PC-3 (cell line): Measurements from ENCODE around the gene NUDT1.

ENCODE experiments used
- CTCF ChIP-seq: fragments of 300-600 bp; sonication (generic); conservative IDR thresholded peaks from 2 replicates; pipeline ENCODE4 v1.5.1; 2017; ENCODE audit warnings: antibody characterized with exemption, low read depth, mild to moderate bottlenecking, low read length
- EZH2 ChIP-seq: fragments of 300-600 bp; sonication (generic); IDR thresholded peaks from one replicate; pipeline ENCODE4 v1.6.1; 2017; ENCODE audit warnings: antibody characterized with exemption, mild to moderate bottlenecking, low read length; ENCODE audit not compliant: unreplicated experiment
- EZH2phosphoT487 ChIP-seq: fragments of 300-600 bp; sonication (generic); IDR thresholded peaks from 2 replicates; pipeline ENCODE4 v1.6.1; 2018; ENCODE audit warnings: mild to moderate bottlenecking, antibody characterized with exemption, low read length, borderline replicate concordance

DNA sequence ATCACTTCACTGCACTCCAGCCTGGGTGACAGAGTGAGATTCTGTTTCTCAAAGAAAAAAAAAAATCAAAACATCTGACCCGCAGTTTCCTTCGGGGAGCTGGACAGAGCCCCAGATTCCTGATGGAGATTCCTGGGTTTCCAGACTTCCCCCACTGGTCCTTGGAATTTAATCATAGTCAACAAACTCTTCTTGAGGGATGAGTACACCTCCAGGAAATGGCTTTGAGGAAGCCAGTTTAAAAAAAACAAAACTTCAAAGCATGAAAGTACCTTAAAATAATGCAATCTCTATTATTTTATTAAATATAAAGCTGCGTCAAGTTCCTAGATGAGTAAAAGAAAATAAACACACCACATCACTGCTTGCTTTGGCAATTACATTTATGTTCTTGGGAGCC, 8.1 kb upstream of the NUDT1 start:
- TF ChIP-seq CTCF (no peak), EZH2phosphoT487 (no peak), EZH2 (no peak)
